Frontal cortex (tissue), 4 donors: ENCODE measurements around the gene TENM3. TPM values are rescaled to one million over a fixed set of nuclear protein-coding genes. Genes with fewer than 3 reads are reported as not detected.

ENCODE experiments used
- DNase-seq, 2 donors: peaks; one replicate each; pipeline ENCODE4 v3.0.0; 2012; ENCODE audit warnings: low spot score in 2 of 2
- FAIRE-seq: peaks from 2 replicates; lab custom pipeline; 2012; peaks lifted over from hg19 to GRCh38; lab: Jason Lieb, UNC
- total RNA-seq: library from RNA; depleted of rRNA; stranded (reverse); fragments of >200 nt; gene quantifications from one replicate; pipeline ENCODE4 v1.2.3, GENCODE V29; 2014
- donor health status: control.
- donor health status: control.
- donor health status: control.

The TENM3 gene
- total RNA-seq, 1 donor from 2014 or later = 78.3 TPM

GRCh38 chr4:182248295-182248694 lies 5.1 kb downstream of the TENM3 start:
- FAIRE-seq = no peak
- DNase-seq = no peak

GRCh38 chr4:182250446-182250845 lies 7.2 kb downstream of the TENM3 start:
- DNase-seq = no peak
- no peak for FAIRE-seq

GRCh38 chr4:182251116-182251515 lies 7.9 kb downstream of the TENM3 start:
- FAIRE-seq (no peak), DNase-seq (no peak)

GRCh38 chr4:182252220-182252619 lies 9.0 kb downstream of the TENM3 start:
- FAIRE-seq (no peak), DNase-seq (no peak)

- FAIRE-seq = no peak
- no peak for DNase-seq
Measured at GRCh38 chr4:182254026-182254780, 11.0 kb downstream of the TENM3 start.

- no peak for DNase-seq
- FAIRE-seq = no peak
Measured at GRCh38 chr4:182255441-182256190, 12.4 kb downstream of the TENM3 start.

GRCh38 chr4:182257016-182257415 lies 13.8 kb downstream of the TENM3 start:
- FAIRE-seq (no peak), DNase-seq (no peak)

- no peak for DNase-seq
- no peak for FAIRE-seq
Measured at GRCh38 chr4:182257503-182257902, 14.3 kb downstream of the TENM3 start.

- no peak for FAIRE-seq
- DNase-seq = no peak
Measured at GRCh38 chr4:182258441-182259000, 15.3 kb downstream of the TENM3 start.

GRCh38 chr4:182261651-182262223 lies 18.5 kb downstream of the TENM3 start:
- FAIRE-seq = no peak

GRCh38 chr4:182263562-182263961 lies 20.4 kb downstream of the TENM3 start:
- FAIRE-seq = no peak

More at GRCh38 chr4:182261651-182262223, 18.5 kb downstream of the TENM3 start:
- no peak for DNase-seq

GRCh38 chr4:182264139-182264752 lies 21.0 kb downstream of the TENM3 start:
- no peak for FAIRE-seq
- no peak for DNase-seq

More at GRCh38 chr4:182263562-182263961, 20.4 kb downstream of the TENM3 start:
- no peak for DNase-seq

GRCh38 chr4:182265881-182266280 lies 22.7 kb downstream of the TENM3 start:
- no peak for FAIRE-seq

GRCh38 chr4:182267048-182267447 lies 23.8 kb downstream of the TENM3 start:
- no peak for FAIRE-seq
- DNase-seq = no peak

More at GRCh38 chr4:182265881-182266280, 22.7 kb downstream of the TENM3 start:
- DNase-seq = no peak

- no peak for DNase-seq
- no peak for FAIRE-seq
Measured at GRCh38 chr4:182268966-182269365, 25.8 kb downstream of the TENM3 start.

GRCh38 chr4:182271731-182272130 lies 28.5 kb downstream of the TENM3 start:
- DNase-seq = no peak
- no peak for FAIRE-seq

- FAIRE-seq = no peak
- no peak for DNase-seq
Measured at GRCh38 chr4:182272151-182272550, 28.9 kb downstream of the TENM3 start.

GRCh38 chr4:182273191-182273935 lies 30.2 kb downstream of the TENM3 start:
- no peak for DNase-seq
- no peak for FAIRE-seq
